Endothelial cell of umbilical vein (primary cell): ENCODE data around the gene MED15.

Source experiments
- CTCF ChIP-seq, 2 donors: IDR thresholded peaks; 1 replicate in 1 of 2; 2 replicates in 1 of 2; pipeline ENCODE4 v1.5.1; 2011; ENCODE audit warnings: low read length in 2 of 2, mild to moderate bottlenecking in 2 of 2, moderate library complexity in 2 of 2, control low read depth in 1 of 2, inconsistent platforms in 1 of 2, low read depth in 1 of 2; ENCODE audit not compliant: insufficient read depth in 1 of 2; ENCODE audit errors: extremely low read depth in 1 of 2
- EZH2 ChIP-seq: IDR thresholded peaks from 2 replicates; pipeline ENCODE4 v1.6.1; 2012; ENCODE audit warnings: borderline replicate concordance, low read depth, mild to moderate bottlenecking, moderate library complexity, low read length, inconsistent platforms; ENCODE audit not compliant: severe bottlenecking
- GATA2 ChIP-seq: IDR thresholded peaks from 2 replicates; pipeline ENCODE4 v1.7.0; 2011; ENCODE audit warnings: low read depth, mild to moderate bottlenecking, moderate library complexity, mixed read lengths, low read length; ENCODE audit not compliant: insufficient read length, insufficient read depth
- JUN ChIP-seq: IDR thresholded peaks from 2 replicates; pipeline ENCODE4 v1.6.1; 2011; ENCODE audit warnings: borderline replicate concordance, low read depth; ENCODE audit not compliant: insufficient read length, insufficient read depth
- MAX ChIP-seq: IDR thresholded peaks from 2 replicates; pipeline ENCODE4 v1.6.1; 2011; ENCODE audit not compliant: insufficient read depth, insufficient read length
- MYC ChIP-seq: IDR thresholded peaks from one replicate; pipeline ENCODE4 v1.6.1; 2011; ENCODE audit warnings: mild to moderate bottlenecking, low read depth, low read length
- POLR2A ChIP-seq: IDR thresholded peaks from 2 replicates; pipeline ENCODE4 v1.6.1; 2012; ENCODE audit warnings: low read depth, mild to moderate bottlenecking, control low read depth, low read length
- POLR2AphosphoS5 ChIP-seq: IDR thresholded peaks from 2 replicates; pipeline ENCODE4 v1.6.1; 2012; ENCODE audit warnings: low read depth, mild to moderate bottlenecking, control low read depth, low read length, moderate library complexity; ENCODE audit not compliant: insufficient read depth

DNA sequence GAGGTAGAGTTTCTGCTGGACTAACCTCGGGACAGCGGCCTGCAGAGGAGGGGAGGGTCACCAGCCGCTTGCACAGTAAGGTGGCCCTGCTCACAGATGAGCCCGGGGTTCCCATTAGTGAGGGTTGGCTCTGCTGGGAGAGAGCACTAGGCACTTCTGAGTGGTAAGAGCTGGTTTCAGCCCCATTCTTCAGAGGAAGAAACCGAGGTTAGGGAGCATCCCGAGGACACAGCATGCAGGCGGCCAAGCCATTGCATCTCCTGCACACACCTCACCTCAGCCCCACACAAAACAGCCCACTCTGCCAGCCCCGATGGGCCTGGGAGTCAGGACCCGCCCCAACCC lies 99.3 kb downstream of the MED15 start:
- TF ChIP-seq CTCF (IDR thresholded peaks at IDR 0.05; ENCODE audit: extremely low read depth in 1 of 2, insufficient read depth in 1 of 2, low read depth in 1 of 2, low read length in 2 of 2) = no peak
- TF ChIP-seq EZH2 = no peak
- no peak for TF ChIP-seq POLR2A
- no peak for TF ChIP-seq POLR2AphosphoS5
- no peak for TF ChIP-seq MYC
- TF ChIP-seq MAX = no peak
- no peak for TF ChIP-seq JUN
- TF ChIP-seq GATA2 = no peak
